Measurements from ENCODE around the gene CAP2.

- no peak for TF ChIP-seq POLR2AphosphoS5 (IDR thresholded peaks at IDR 0.05; ENCODE audit: low read depth, low read length)
- TF ChIP-seq CTCF (IDR thresholded peaks at IDR 0.05) = no peak
- no peak for TF ChIP-seq REST (IDR thresholded peaks at IDR 0.05; ENCODE audit: insufficient read depth in 1 of 2, low read depth in 2 of 2, low read length in 1 of 2)
These were observed 93.3 kb downstream of the CAP2 start for GRCh38 chr6:17486680-17487079.
